ENCODE results near the gene BAG1.

The BAG1 gene

DNA sequence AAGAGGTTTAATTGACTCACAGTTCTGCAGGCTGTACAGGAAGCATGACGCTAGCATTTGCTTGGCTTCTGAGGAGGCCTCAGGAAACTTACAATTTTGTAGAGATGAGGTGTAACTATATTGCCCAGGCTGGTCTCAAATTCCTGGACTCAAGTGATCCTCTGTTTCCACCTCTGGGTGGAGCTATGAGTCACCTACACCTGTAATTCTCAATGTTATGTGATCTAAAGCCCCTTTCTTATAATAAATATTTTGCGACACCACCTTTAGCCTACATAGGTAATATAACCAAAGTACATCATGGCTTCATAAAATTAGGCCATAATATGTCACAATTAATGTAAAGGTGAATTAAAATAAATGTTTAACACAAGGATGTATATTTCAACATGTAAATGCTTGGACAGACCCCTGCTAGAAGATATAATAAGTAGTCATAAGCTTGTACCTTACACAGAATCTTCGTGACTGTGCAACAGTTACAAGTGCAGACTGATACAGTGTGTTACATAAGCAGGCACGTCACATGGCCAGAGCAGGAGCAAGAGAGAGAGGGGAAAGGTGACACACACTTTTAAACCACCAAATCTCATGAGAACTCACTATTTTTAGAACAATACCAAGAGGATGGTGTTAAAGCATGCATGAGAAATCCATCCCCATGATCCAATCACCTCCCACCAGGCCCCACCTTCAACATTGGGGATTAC, 54.3 kb downstream of the BAG1 start:
- no peak for DNase-seq (ENCODE audit: low read depth)

DNA sequence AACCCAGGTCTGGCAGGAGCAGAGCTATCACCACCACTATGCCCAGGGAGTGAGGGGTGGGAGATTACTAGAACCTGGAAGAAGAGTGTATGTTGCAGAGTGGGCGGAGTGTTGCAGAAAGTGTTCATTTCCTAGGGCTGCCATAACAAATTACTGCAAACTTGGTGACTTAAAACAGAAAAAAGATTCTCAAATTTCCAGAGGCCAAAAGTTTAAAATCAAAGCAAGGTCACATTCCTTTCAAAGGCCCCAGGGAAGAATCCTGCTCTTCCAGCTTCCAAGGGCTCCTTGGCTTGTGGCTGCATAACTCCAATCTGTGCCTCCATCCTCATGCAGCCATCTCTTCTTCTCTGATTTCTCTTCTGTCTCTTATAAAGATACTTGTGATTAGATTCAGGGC, 55.1 kb downstream of the BAG1 start:
- no peak for DNase-seq (ENCODE audit: low read depth)

- no peak for DNase-seq (ENCODE audit: low read depth)
Measured at GRCh38 chr9:33202552-33203201, 61.8 kb downstream of the BAG1 start.
